WTC11 (cell line): Measurements from ENCODE around the gene PDLIM7. TPM values are rescaled to one million over a fixed set of nuclear protein-coding genes. Genes with fewer than 3 reads are reported as not detected.

Experiments used
- ATAC-seq: fragments of 200-7000 bp; cut with Tn5 transposase; 2 replicates; pipeline ENCODE4 v1.10.0; 2021; ENCODE audit warnings: mild to moderate bottlenecking, moderate library complexity
- CTCF ChIA-PET: fragments of 300-600 bp; sonication (Branson Sonifier 250); formaldehyde crosslinking; loops from one replicate; lab custom pipeline; 2021; ENCODE audit warnings: antibody characterized with exemption; lab: Charles Lee
- POLR2A ChIA-PET: fragments of 350-600 bp; sonication (Branson Sonifier 250); formaldehyde crosslinking; loops from one replicate; lab custom pipeline; 2021; ENCODE audit warnings: antibody characterized with exemption; lab: Charles Lee
- DNase-seq: peaks from one replicate; pipeline ENCODE4 v3.0.0; 2021; ENCODE audit warnings: low spot score
- H3K27ac Mint-ChIP-seq: 2 replicates; pipeline ENCODE4 v1.8.0; 2021; ENCODE audit warnings: mixed read lengths
- H3K27me3 Mint-ChIP-seq: 2 replicates; pipeline ENCODE4 v1.8.0; 2021; ENCODE audit warnings: low read depth, mild to moderate bottlenecking, moderate library complexity, mixed read lengths
- H3K36me3 Mint-ChIP-seq: 2 replicates; pipeline ENCODE4 v1.8.0; 2021; ENCODE audit warnings: mixed read lengths
- H3K4me1 Mint-ChIP-seq: 2 replicates; pipeline ENCODE4 v1.8.0; 2022; ENCODE audit warnings: mixed read lengths
- H3K4me3 Mint-ChIP-seq: 2 replicates; pipeline ENCODE4 v1.8.0; 2021; ENCODE audit warnings: mild to moderate bottlenecking, moderate library complexity, mixed read lengths
- H3K9me3 Mint-ChIP-seq: 2 replicates; pipeline ENCODE4 v1.8.0; 2021; ENCODE audit warnings: mixed read lengths
- ARID4B ChIP-seq: sonication (generic); formaldehyde crosslinking; IDR thresholded peaks from 2 replicates; pipeline ENCODE4 v1.8.0; 2023; ENCODE audit warnings: missing genetic modification reagents, mild to moderate bottlenecking, borderline replicate concordance
- CDX4 ChIP-seq: fragments of 250-450 bp; sonication (Bioruptor Pico); IDR thresholded peaks from 2 replicates; pipeline ENCODE4 v1.9.0; 2021; ENCODE audit warnings: moderate library complexity, mild to moderate bottlenecking, inconsistent platforms, borderline replicate concordance
- EMX1 ChIP-seq: fragments of 250-450 bp; sonication (Bioruptor Pico); IDR thresholded peaks from 2 replicates; pipeline ENCODE4 v1.8.0; 2021; ENCODE audit warnings: mild to moderate bottlenecking
- ESRRA ChIP-seq: sonication (generic); formaldehyde crosslinking; IDR thresholded peaks from 2 replicates; pipeline ENCODE4 v1.8.1; 2022; ENCODE audit warnings: mild to moderate bottlenecking, missing genetic modification reagents, borderline replicate concordance
- GTF2I ChIP-seq: fragments of 250-450 bp; sonication (Bioruptor Pico); conservative IDR thresholded peaks from 2 replicates; pipeline ENCODE4 v1.4.0; 2021; ENCODE audit warnings: mild to moderate bottlenecking
- KAT7 ChIP-seq: sonication (generic); formaldehyde crosslinking; IDR thresholded peaks from 2 replicates; pipeline ENCODE4 v1.8.1; 2023; ENCODE audit warnings: missing genetic modification reagents, mild to moderate bottlenecking, borderline replicate concordance
- MXD4 ChIP-seq: fragments of 250-450 bp; sonication (Bioruptor Pico); IDR thresholded peaks from 2 replicates; pipeline ENCODE4 v1.8.0; 2021; ENCODE audit warnings: mild to moderate bottlenecking, moderate library complexity, borderline replicate concordance
- NR2C2 ChIP-seq: sonication (generic); formaldehyde crosslinking; IDR thresholded peaks from 2 replicates; pipeline ENCODE4 v1.8.0; 2022; ENCODE audit warnings: mild to moderate bottlenecking, missing genetic modification reagents
- NR3C1 ChIP-seq: sonication (generic); formaldehyde crosslinking; conservative IDR thresholded peaks from 2 replicates; pipeline ENCODE4 v1.8.1; 2023; ENCODE audit warnings: low read depth, mild to moderate bottlenecking, missing genetic modification reagents
- PREB ChIP-seq: sonication (generic); formaldehyde crosslinking; IDR thresholded peaks from 2 replicates; pipeline ENCODE4 v1.8.1; 2022; ENCODE audit warnings: mild to moderate bottlenecking, missing genetic modification reagents, moderate library complexity, borderline replicate concordance
- SMAD3 ChIP-seq: sonication (generic); formaldehyde crosslinking; IDR thresholded peaks from 2 replicates; pipeline ENCODE4 v1.8.0; 2022; ENCODE audit warnings: missing genetic modification reagents, mild to moderate bottlenecking, borderline replicate concordance
- ZNF121 ChIP-seq: sonication (generic); formaldehyde crosslinking; IDR thresholded peaks from 2 replicates; pipeline ENCODE4 v1.8.0; 2023; ENCODE audit warnings: missing genetic modification reagents
- ZNF281 ChIP-seq: sonication (generic); formaldehyde crosslinking; IDR thresholded peaks from 2 replicates; pipeline ENCODE4 v1.8.0; 2023; ENCODE audit warnings: mild to moderate bottlenecking, missing genetic modification reagents
- ZNF317 ChIP-seq: sonication (generic); formaldehyde crosslinking; IDR thresholded peaks from 2 replicates; pipeline ENCODE4 v1.8.1; 2023; ENCODE audit warnings: low read depth, mild to moderate bottlenecking, moderate library complexity, missing genetic modification reagents, borderline replicate concordance
- ZNF416 ChIP-seq: fragments of 250-450 bp; sonication (Bioruptor Pico); IDR thresholded peaks from 2 replicates; pipeline ENCODE4 v1.9.0; 2021; ENCODE audit warnings: mild to moderate bottlenecking, inconsistent platforms
- total RNA-seq: library from RNA; stranded (reverse); gene quantifications from 3 replicates; pipeline ENCODE4 v1.2.3, GENCODE V29; 2021

PDLIM7 gene
- total RNA-seq, 1 experiment from 2014 or later, result 142 TPM

GRCh38 chr5:177507596-177508220 is 10.3 kb upstream of the PDLIM7 start:
- no peak overlapping the region for H3K27ac Mint-ChIP-seq
- ChIA-PET CTCF (interaction anchor here (0.9 to 6.3 kb wide), 8 partner anchors 8 to 137 kb away, joined by 3 to 57 read pairs (median 4); partner anchors contain the start of gene PDLIM7), POLR2A (interaction anchor here (2.7 kb wide), 1 partner anchor 10 kb away, joined by 9 read pairs; the partner anchor contains the start of gene PDLIM7)

GRCh38 chr5:177507165-177507564 is 9.8 kb upstream of the PDLIM7 start:
- peak overlapping the region; percentile 15; the same call in 1 of the 2 replicates for H3K27ac Mint-ChIP-seq
- H3K27me3 Mint-ChIP-seq, result no peaks in the 10 kb centered on the region
- H3K9me3 Mint-ChIP-seq, result no peaks in the 10 kb centered on the region
- DNase-seq, result no peak
- H3K4me1 Mint-ChIP-seq, result peaks cover 17% of the 10 kb centered on the region
- POLR2A ChIA-PET, result interaction anchor here (0.6 to 2.7 kb wide), 2 partner anchors 9 to 493 kb away, joined by 5 to 9 read pairs; partner anchors contain the start of gene PDLIM7
- no peak overlapping the region for H3K4me3 Mint-ChIP-seq
- TF ChIP-seq ZNF281 (no peak), SMAD3 (no peak), ZNF317 (CRISPR knock-in tag) (no peak), ZNF416 (CRISPR knock-in tag) (no peak), ARID4B (CRISPR knock-in tag) (no peak), CDX4 (no peak), EMX1 (CRISPR knock-in tag) (no peak), GTF2I (CRISPR knock-in tag) (0 out of 2 replicates have a peak, but pooled peaks have one; percentile 56), ZNF121 (peak; percentile 88; the same call in 1 of the 2 replicates), MXD4 (CRISPR knock-in tag) (no peak), NR3C1 (CRISPR knock-in tag) (no peak)
- ATAC-seq, result peak; percentile 10; the same call in 1 of the 2 replicates
- CTCF ChIA-PET, result interaction anchor here (0.7 to 6.3 kb wide), 8 partner anchors 8 to 198 kb away, joined by 3 to 57 read pairs (median 4); partner anchors contain the start of gene PDLIM7
- peaks cover 19% of the 10 kb centered on the region for H3K36me3 Mint-ChIP-seq

More at GRCh38 chr5:177507596-177508220, 10.3 kb upstream of the PDLIM7 start:
- DNase-seq, result no peak
- H3K36me3 Mint-ChIP-seq, result peaks cover 22% of the 10 kb centered on the region
- H3K4me3 Mint-ChIP-seq, result no peak overlapping the region
- H3K4me1 Mint-ChIP-seq, result peaks cover 17% of the 10 kb centered on the region
- H3K27me3 Mint-ChIP-seq, result no peaks in the 10 kb centered on the region
- TF ChIP-seq KAT7 (CRISPR knock-in tag) (no peak), ESRRA (CRISPR knock-in tag) (no peak), PREB (no peak), NR2C2 (CRISPR knock-in tag) (no peak)
- no peaks in the 10 kb centered on the region for H3K9me3 Mint-ChIP-seq
- ATAC-seq, result no peak
